ENCODE data around the gene CTNND2. TPM values are rescaled to one million over a fixed set of nuclear protein-coding genes. Genes with fewer than 3 reads are reported as not detected.

The CTNND2 gene
- polyA plus RNA-seq, 1 of the 3 experiments (the other 2 are of a cell fraction), result not detected

GRCh38 chr5:11273180-11273903, 630.9 kb downstream of the CTNND2 start:
- no peaks in the 10 kb centered on the region for H4K20me1 ChIP-seq (ENCODE audit: insufficient read depth)
- no peaks in the 10 kb centered on the region for H3F3A ChIP-seq (replicated peaks; ENCODE audit: insufficient read depth)
- DNase-seq, result no peak
- H3K9me2 ChIP-seq, result no peaks in the 10 kb centered on the region
- no peaks in the 10 kb centered on the region for H3K4me1 ChIP-seq (ENCODE audit: control insufficient read depth in 1 of 2, insufficient read depth in 2 of 2, low read depth in 1 of 2, low read length in 1 of 2)
- H3K27ac ChIP-seq (ENCODE audit: low read depth in 2 of 2, low read length in 1 of 2), result no peak overlapping the region
- no peak overlapping the region for H3K9ac ChIP-seq
- H3K9me3 ChIP-seq, result no peaks in the 10 kb centered on the region
- TF ChIP-seq FOXM1 (IDR thresholded peaks at IDR 0.05; ENCODE audit: low read depth) (no peak), RXRA (IDR thresholded peaks at IDR 0.05; ENCODE audit: borderline replicate concordance, low read depth) (no peak), TCF12 (IDR thresholded peaks at IDR 0.05) (no peak), EP300 (IDR thresholded peaks at IDR 0.05; ENCODE audit: borderline replicate concordance in 1 of 2, low read depth in 1 of 2, low read length in 1 of 2) (no peak), MAX (IDR thresholded peaks at IDR 0.05; ENCODE audit: low read depth) (no peak), USF2 (IDR thresholded peaks at IDR 0.05; ENCODE audit: borderline replicate concordance, low read depth, low read length) (no peak), FOSL2 (IDR thresholded peaks at IDR 0.05; ENCODE audit: borderline replicate concordance, low read depth) (no peak), EZH2phosphoT487 (IDR thresholded peaks at IDR 0.05; ENCODE audit: borderline replicate concordance, low read depth) (no peak), REST (IDR thresholded peaks at IDR 0.05; ENCODE audit: low read depth, low read length) (no peak), RAD21 (IDR thresholded peaks at IDR 0.05; ENCODE audit: low read length) (no peak), PBX3 (IDR thresholded peaks at IDR 0.05) (no peak), ELF1 (IDR thresholded peaks at IDR 0.05) (no peak), CTCF (IDR thresholded peaks at IDR 0.05) (no peak), YY1 (IDR thresholded peaks at IDR 0.05; ENCODE audit: low read depth) (no peak), IRF3 (IDR thresholded peaks at IDR 0.05; ENCODE audit: low read depth, low read length) (no peak), MEF2A (IDR thresholded peaks at IDR 0.05; ENCODE audit: borderline replicate concordance, low read depth) (no peak), GATA2 (CRISPR knock-in tag; IDR thresholded peaks at IDR 0.05) (no peak), ZBTB33 (IDR thresholded peaks at IDR 0.05; ENCODE audit: borderline replicate concordance, low read depth) (no peak)
- WGBS (ENCODE audit: low lambda C conversion rate), result 29% methylated on average over 11 of the region's 11 CpGs
- H2AFZ ChIP-seq (ENCODE audit: low read depth), result no peak overlapping the region
- POLR2A ChIA-PET, result no interaction called here
- peaks cover 8% of the 10 kb centered on the region; the same call in 1 of the 2 replicates for H3K27me3 ChIP-seq (ENCODE audit: insufficient read depth)
- no peaks in the 10 kb centered on the region for H3K79me2 ChIP-seq (ENCODE audit: insufficient read depth)
- H3K4me3 ChIP-seq (ENCODE audit: low read depth in 2 of 2, low read length in 1 of 2), result no peak overlapping the region
- CTCF ChIA-PET, result no interaction called here
- H3K4me2 ChIP-seq, result no peak overlapping the region
- no peaks in the 10 kb centered on the region for H3K36me3 ChIP-seq (replicated peaks in 1 of 2; ENCODE audit: control insufficient read depth in 1 of 2, insufficient read depth in 2 of 2, low read length in 1 of 2)

Data from SK-N-SH (cell line).